Measurements from ENCODE around the gene ADCY3. TPM values are rescaled to one million over a fixed set of nuclear protein-coding genes. Genes with fewer than 3 reads are reported as not detected.

The ADCY3 gene
- total RNA-seq, 1 experiment from 2014 or later: 11.3 TPM

Other genes starting within 250 kb of the ADCY3 start
- gene PTRHD1, start 126.8 kb downstream of the ADCY3 start, total RNA-seq (2014; rRNA removed; shearing (Covaris generic)): 24.9 and 31.3 TPM in 2 replicates
- gene CENPO, start 126.8 kb downstream of the ADCY3 start, total RNA-seq (2014; rRNA removed; shearing (Covaris generic)): 19.7 and 34.1 TPM in 2 replicates
- 0.84 and 3.7 TPM in 2 replicates for gene DNAJC27, start 51.7 kb upstream of the ADCY3 start, total RNA-seq (2014; rRNA removed; shearing (Covaris generic))
- gene EFR3B, start 121.8 kb upstream of the ADCY3 start, total RNA-seq (2014; rRNA removed; shearing (Covaris generic)): 0.19 and 0.21 TPM in 2 replicates
- not detected in 2 replicates for gene POMC, start 248.3 kb upstream of the ADCY3 start, total RNA-seq (2014; rRNA removed; shearing (Covaris generic))